MCF 10A (cell line): ENCODE measurements around the gene TRIM72. TPM values are rescaled to one million over a fixed set of nuclear protein-coding genes. Genes with fewer than 3 reads are reported as not detected.

Source experiments
- BruUV-seq: library from RNA; stranded (reverse); fragments of 400-500 nt; replicated peaks from 2 replicates; lab custom pipeline; 2021; lab: Mats Ljungman, UMichigan
- CTCF ChIA-PET: fragments of 300-600 bp; sonication (Branson Sonifier 250); formaldehyde crosslinking; extraction: SDS; loops from one replicate; lab custom pipeline; 2021; ENCODE audit warnings: antibody characterized with exemption, inconsistent platforms; lab: Yijun Ruan, JAX
- POLR2A ChIA-PET: fragments of 300-600, 350-650 bp; sonication (Branson Sonifier 250); formaldehyde crosslinking; extraction: SDS; loops from one replicate; lab custom pipeline; 2020; ENCODE audit warnings: antibody characterized with exemption, inconsistent platforms; lab: Yijun Ruan, JAX
- DNase-seq: peaks from one replicate; pipeline ENCODE4 v3.0.0-alpha.2; 2018; ENCODE audit not compliant: unreplicated experiment
- H3K27ac Mint-ChIP-seq: one replicate; pipeline ENCODE4 v1.8.0; 2022; ENCODE audit warnings: mild to moderate bottlenecking, low read depth, mixed read lengths; ENCODE audit not compliant: unreplicated experiment
- H3K27me3 Mint-ChIP-seq: one replicate; pipeline ENCODE4 v1.8.0; 2022; ENCODE audit warnings: mixed read lengths; ENCODE audit not compliant: insufficient read depth, unreplicated experiment
- H3K36me3 Mint-ChIP-seq: one replicate; pipeline ENCODE4 v1.8.0; 2022; ENCODE audit warnings: mild to moderate bottlenecking, moderate library complexity, mixed read lengths; ENCODE audit not compliant: insufficient read depth, unreplicated experiment
- H3K4me1 Mint-ChIP-seq: one replicate; pipeline ENCODE4 v1.8.0; 2022; ENCODE audit warnings: mixed read lengths; ENCODE audit not compliant: insufficient read depth, unreplicated experiment
- H3K4me3 Mint-ChIP-seq: one replicate; pipeline ENCODE4 v1.8.0; 2022; ENCODE audit warnings: mild to moderate bottlenecking, moderate library complexity, mixed read lengths; ENCODE audit not compliant: unreplicated experiment
- H3K9me3 Mint-ChIP-seq: one replicate; pipeline ENCODE4 v1.8.0; 2022; ENCODE audit warnings: mixed read lengths; ENCODE audit not compliant: unreplicated experiment
- CTCF ChIP-seq: fragments of 200-600 bp; IDR thresholded peaks from one replicate; pipeline ENCODE4 v1.8.0; 2022; ENCODE audit warnings: antibody characterized with exemption, mild to moderate bottlenecking; ENCODE audit not compliant: unreplicated experiment
- intact Hi-C: fragments of 100-400 bp; cut with micrococcal nuclease; formaldehyde crosslinking; loops from 2 replicates; pipeline ENCODE4 v1.14.1; 2022
- total RNA-seq: library from RNA; stranded (reverse); gene quantifications from 2 replicates; pipeline ENCODE4 v1.2.3, GENCODE V29; 2022

TRIM72 gene
- total RNA-seq, 1 experiment from 2014 or later = not detected

- no peak for DNase-seq
- H3K9me3 Mint-ChIP-seq = peaks cover 4% of the 10 kb centered on the region
- CTCF ChIA-PET = interaction anchor here (0.6 to 0.9 kb wide), 2 partner anchors 64 to 69 kb away, joined by 3 read pairs; no protein-coding TSS in a partner anchor
- H3K4me3 Mint-ChIP-seq = no peak overlapping the region
- no peaks in the 10 kb centered on the region for H3K36me3 Mint-ChIP-seq
- POLR2A ChIA-PET = interaction anchor here (0.9 to 1.0 kb wide), 2 partner anchors 9 to 27 kb away, joined by 3 to 5 read pairs; partner anchors contain the start of gene FUS
- intact Hi-C loops = no loop called here
- H3K4me1 Mint-ChIP-seq = peaks cover 1% of the 10 kb centered on the region
- H3K27ac Mint-ChIP-seq = no peak overlapping the region
- no TSS peak for BruUV-seq
- TF ChIP-seq CTCF = no peak
- H3K27me3 Mint-ChIP-seq = peaks cover 29% of the 10 kb centered on the region
These were observed 7.1 kb upstream of the TRIM72 start for GRCh38 chr16:31206776-31207175.

- Mint-ChIP-seq H3K27ac (no peak overlapping the region), H3K4me3 (no peak overlapping the region), H3K9me3 (no peaks in the 10 kb centered on the region), H3K36me3 (no peaks in the 10 kb centered on the region), H3K4me1 (no peaks in the 10 kb centered on the region), H3K27me3 (peaks cover 45% of the 10 kb centered on the region)
- no TSS peak for BruUV-seq
- no peak for TF ChIP-seq CTCF
- ChIA-PET POLR2A (interaction anchor here (1.9 kb wide), 1 partner anchor 10 kb away, joined by 6 read pairs; the partner anchor contains the start of gene PYCARD), CTCF (interaction anchor here (0.7 kb wide), 1 partner anchor 50 kb away, joined by 3 read pairs; no protein-coding TSS in a partner anchor)
- DNase-seq = no peak
- intact Hi-C loops = no loop called here
These were observed 577 bp upstream of the TRIM72 start for GRCh38 chr16:31213342-31213741.

GRCh38 chr16:31214708-31215286, 878 bp downstream of the TRIM72 start:
- Mint-ChIP-seq H3K36me3 (no peaks in the 10 kb centered on the region), H3K9me3 (no peaks in the 10 kb centered on the region), H3K4me1 (no peaks in the 10 kb centered on the region), H3K27me3 (peaks cover 45% of the 10 kb centered on the region), H3K4me3 (peak overlapping the region; percentile 49), H3K27ac (no peak overlapping the region)
- no peak for DNase-seq
- intact Hi-C loops = no loop called here
- POLR2A ChIA-PET = interaction anchor here (0.6 to 1.1 kb wide), 3 partner anchors 8 to 32 kb away, joined by 3 to 4 read pairs (median 3); no protein-coding TSS in a partner anchor
- no TSS peak for BruUV-seq
- no peak for TF ChIP-seq CTCF
- CTCF ChIA-PET = interaction anchor here (0.7 to 0.8 kb wide), 3 partner anchors 13 to 89 kb away, joined by 3 read pairs; no protein-coding TSS in a partner anchor

- peak overlapping the region; percentile 49 for H3K4me3 Mint-ChIP-seq
- intact Hi-C loops = no loop called here
- H3K9me3 Mint-ChIP-seq = no peaks in the 10 kb centered on the region
- TF ChIP-seq CTCF = no peak
- ChIA-PET POLR2A (interaction anchor here (0.9 to 1.1 kb wide), 2 partner anchors 9 to 20 kb away, joined by 3 to 4 read pairs; no protein-coding TSS in a partner anchor), CTCF (interaction anchor here (0.7 to 1.6 kb wide), 6 partner anchors 14 to 653 kb away, joined by 3 read pairs; no protein-coding TSS in a partner anchor)
- DNase-seq = peak; percentile 48
- peaks cover 49% of the 10 kb centered on the region for H3K27me3 Mint-ChIP-seq
- no TSS peak for BruUV-seq
- H3K27ac Mint-ChIP-seq = no peak overlapping the region
- H3K36me3 Mint-ChIP-seq = no peaks in the 10 kb centered on the region
- H3K4me1 Mint-ChIP-seq = no peaks in the 10 kb centered on the region
These were observed 1.6 kb downstream of the TRIM72 start for GRCh38 chr16:31215287-31216162.
